Nephron progenitor cell (in vitro differentiated cells): ENCODE data around the gene PPP1R9A.

Experiments
- DNase-seq: peaks from one replicate; pipeline ENCODE4 v3.0.0; 2021
- H3K27ac Mint-ChIP-seq: 2 replicates; pipeline ENCODE4 v1.8.0; 2021; ENCODE audit warnings: mild to moderate bottlenecking, moderate library complexity, mixed read lengths
- H3K27me3 Mint-ChIP-seq: 2 replicates; pipeline ENCODE4 v1.8.0; 2021; ENCODE audit warnings: mild to moderate bottlenecking, low read depth, mixed read lengths; ENCODE audit not compliant: poor library complexity
- H3K36me3 Mint-ChIP-seq: 2 replicates; pipeline ENCODE4 v1.8.0; 2021; ENCODE audit warnings: low read depth, mixed read lengths
- H3K4me1 Mint-ChIP-seq: 2 replicates; pipeline ENCODE4 v1.8.0; 2021; ENCODE audit warnings: mixed read lengths
- H3K4me3 Mint-ChIP-seq: 2 replicates; pipeline ENCODE4 v1.8.0; 2021; ENCODE audit warnings: mild to moderate bottlenecking, moderate library complexity, mixed read lengths
- H3K9me3 Mint-ChIP-seq: 2 replicates; pipeline ENCODE4 v1.8.0; 2021; ENCODE audit warnings: mild to moderate bottlenecking, moderate library complexity, mixed read lengths
- TF ChIP-seq, protein P1 (sequence below): fragments of 200-600 bp; sonication (generic); IDR thresholded peaks from 2 replicates; pipeline ENCODE4 v1.5.0; 2021; ENCODE audit warnings: antibody characterized with exemption

Gene PPP1R9A

DNA sequence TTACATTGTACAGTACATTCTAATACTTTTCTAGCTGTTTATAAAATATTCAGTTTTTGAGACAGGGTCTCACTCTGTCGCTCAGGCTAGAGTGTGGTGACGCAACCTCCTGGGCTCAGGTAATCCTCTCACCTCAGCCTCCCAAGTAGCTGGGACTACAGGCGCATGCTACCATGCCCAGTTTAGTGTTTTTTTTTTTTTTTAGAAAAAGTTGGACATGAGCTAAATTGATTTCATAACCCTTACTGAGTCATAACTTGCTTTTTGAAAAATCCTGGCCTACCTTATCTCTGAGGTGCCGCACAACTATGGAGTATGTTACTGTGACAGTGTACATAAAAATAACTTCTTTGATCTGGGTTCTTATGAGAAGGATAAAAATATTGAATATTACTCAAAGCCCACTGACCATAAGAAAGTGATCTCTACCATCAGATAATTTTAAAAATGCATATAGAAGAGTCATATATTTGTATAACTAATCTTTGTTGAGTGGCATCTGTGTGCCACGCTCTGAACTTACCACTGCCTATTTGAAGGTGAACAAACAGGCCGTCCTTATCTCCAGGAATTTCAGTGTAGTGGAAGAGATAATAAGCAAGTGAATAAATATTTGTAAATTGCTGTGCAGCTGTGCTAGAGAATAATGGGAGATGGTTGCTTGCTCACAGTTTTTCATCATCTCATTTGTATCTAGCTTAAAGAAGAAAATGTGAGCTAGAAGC, 73.2 kb downstream of the PPP1R9A start:
- peaks cover 24% of the 10 kb centered on the region for H3K9me3 Mint-ChIP-seq
- DNase-seq, result no peak
- peaks cover 22% of the 10 kb centered on the region for H3K36me3 Mint-ChIP-seq
- H3K27me3 Mint-ChIP-seq, result no peaks in the 10 kb centered on the region
- H3K4me3 Mint-ChIP-seq, result no peak overlapping the region
- no peak overlapping the region for H3K27ac Mint-ChIP-seq
- peaks cover 5% of the 10 kb centered on the region for H3K4me1 Mint-ChIP-seq
- TF ChIP-seq, protein P1, sequence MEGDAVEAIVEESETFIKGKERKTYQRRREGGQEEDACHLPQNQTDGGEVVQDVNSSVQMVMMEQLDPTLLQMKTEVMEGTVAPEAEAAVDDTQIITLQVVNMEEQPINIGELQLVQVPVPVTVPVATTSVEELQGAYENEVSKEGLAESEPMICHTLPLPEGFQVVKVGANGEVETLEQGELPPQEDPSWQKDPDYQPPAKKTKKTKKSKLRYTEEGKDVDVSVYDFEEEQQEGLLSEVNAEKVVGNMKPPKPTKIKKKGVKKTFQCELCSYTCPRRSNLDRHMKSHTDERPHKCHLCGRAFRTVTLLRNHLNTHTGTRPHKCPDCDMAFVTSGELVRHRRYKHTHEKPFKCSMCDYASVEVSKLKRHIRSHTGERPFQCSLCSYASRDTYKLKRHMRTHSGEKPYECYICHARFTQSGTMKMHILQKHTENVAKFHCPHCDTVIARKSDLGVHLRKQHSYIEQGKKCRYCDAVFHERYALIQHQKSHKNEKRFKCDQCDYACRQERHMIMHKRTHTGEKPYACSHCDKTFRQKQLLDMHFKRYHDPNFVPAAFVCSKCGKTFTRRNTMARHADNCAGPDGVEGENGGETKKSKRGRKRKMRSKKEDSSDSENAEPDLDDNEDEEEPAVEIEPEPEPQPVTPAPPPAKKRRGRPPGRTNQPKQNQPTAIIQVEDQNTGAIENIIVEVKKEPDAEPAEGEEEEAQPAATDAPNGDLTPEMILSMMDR, result no peak

DNA sequence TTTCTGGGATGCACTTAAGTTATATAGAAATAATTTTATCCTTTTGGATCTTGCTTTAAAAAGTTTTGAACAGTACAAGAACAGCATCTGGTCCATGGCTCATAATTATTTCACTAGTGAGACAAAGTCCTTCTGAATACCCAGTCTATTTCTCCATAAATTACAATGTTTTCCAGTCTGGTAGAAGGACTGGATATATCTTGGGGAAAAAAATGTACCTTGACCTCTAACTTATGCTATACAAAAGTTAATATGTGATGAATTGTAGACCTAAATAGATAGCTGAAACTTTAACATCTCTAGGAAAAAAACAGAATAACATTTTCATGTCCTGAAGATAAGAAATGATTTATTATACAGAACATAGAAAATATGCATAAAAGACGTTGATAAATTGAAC, 88.5 kb downstream of the PPP1R9A start:
- Mint-ChIP-seq H3K4me3 (no peak overlapping the region), H3K27me3 (no peaks in the 10 kb centered on the region), H3K9me3 (peaks cover 10% of the 10 kb centered on the region), H3K27ac (no peak overlapping the region), H3K36me3 (peaks cover 19% of the 10 kb centered on the region), H3K4me1 (peaks cover 38% of the 10 kb centered on the region)
- no peak for DNase-seq
- TF ChIP-seq, protein P1, result no peak

DNA sequence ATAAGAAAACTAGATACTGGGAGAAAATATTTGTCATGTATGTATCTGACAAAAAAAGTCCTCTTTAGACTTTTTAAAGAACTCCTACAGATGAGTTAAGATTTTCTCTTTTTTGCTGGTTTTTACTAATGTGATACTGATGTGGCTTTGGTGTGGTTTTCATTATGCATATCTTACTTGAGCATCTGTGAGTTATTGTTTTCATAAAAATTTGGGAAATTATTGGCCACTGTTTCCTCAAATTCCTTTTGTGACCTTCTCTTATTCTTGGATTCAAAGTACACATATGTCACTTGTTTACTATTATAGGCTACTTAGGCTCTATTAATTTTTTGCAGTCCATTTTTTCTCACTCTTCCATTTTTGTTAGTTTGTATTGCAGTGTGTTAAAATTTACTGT, 89.0 kb downstream of the PPP1R9A start:
- H3K4me3 Mint-ChIP-seq, result no peak overlapping the region
- TF ChIP-seq, protein P1, result no peak
- H3K9me3 Mint-ChIP-seq, result peaks cover 6% of the 10 kb centered on the region
- no peak overlapping the region for H3K27ac Mint-ChIP-seq
- H3K4me1 Mint-ChIP-seq, result peaks cover 42% of the 10 kb centered on the region
- H3K36me3 Mint-ChIP-seq, result peaks cover 14% of the 10 kb centered on the region
- no peak for DNase-seq
- H3K27me3 Mint-ChIP-seq, result no peaks in the 10 kb centered on the region

DNA sequence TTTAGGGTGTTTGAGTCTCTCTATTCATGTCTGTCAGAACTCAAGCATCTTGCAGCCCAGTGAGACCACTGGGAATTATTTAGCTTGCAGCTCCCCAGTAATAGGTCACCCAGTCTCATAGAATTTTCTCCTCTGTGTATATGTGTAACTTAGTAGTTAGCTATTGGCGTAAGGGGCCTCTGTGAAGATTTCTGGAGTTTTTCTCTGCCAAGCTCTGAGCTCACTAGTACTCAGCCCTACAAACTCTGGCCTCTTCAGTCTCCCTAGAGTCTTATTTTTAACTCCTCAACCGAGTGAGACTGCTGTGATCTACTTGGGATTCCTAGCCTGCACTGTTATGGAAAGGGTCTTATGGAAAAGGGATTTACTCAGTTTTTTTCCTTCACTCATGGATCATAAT, 90.2 kb downstream of the PPP1R9A start:
- peaks cover 50% of the 10 kb centered on the region for H3K4me1 Mint-ChIP-seq
- H3K27me3 Mint-ChIP-seq, result peaks cover 2% of the 10 kb centered on the region
- H3K27ac Mint-ChIP-seq, result peak overlapping the region; percentile 91
- peaks cover 13% of the 10 kb centered on the region for H3K36me3 Mint-ChIP-seq
- DNase-seq, result no peak
- peaks cover 4% of the 10 kb centered on the region for H3K9me3 Mint-ChIP-seq
- TF ChIP-seq, protein P1, result no peak
- no peak overlapping the region for H3K4me3 Mint-ChIP-seq

DNA sequence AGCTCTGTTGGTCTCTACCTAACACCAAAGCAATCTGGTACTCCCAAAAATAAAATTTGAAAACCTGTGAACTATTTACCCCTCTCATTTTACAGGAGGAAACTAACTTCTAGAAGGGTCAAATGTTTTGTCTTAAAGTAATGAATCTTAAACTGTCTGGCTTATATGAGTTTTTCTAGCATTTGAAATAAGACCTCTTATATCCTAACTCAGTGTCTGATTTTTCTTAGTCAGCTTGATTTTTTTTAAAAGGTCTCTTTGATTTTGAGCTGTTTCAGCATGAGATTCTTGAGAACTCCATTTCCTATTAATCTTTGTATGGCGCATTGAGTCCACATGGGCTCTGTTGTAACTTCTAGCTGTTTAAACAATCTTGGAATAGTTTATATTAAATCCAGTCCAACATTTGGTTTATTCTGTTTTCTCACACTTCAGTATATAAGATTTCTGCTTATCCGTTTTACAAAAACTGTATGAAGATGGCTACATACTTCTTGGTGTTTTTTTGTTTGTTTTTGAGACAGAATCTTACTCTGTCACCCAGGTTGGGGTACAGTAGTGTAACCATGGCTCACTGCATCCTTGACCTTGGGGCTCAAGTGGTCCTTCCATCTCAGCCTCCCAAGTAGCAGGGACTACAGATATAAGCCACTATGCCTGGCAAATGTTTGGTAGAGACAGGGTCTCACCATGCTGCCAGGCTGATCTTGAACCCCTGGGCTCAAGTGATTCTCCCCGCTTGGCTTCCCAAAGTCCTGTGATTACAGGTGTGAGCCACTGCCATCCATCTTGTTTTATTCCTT, 91.1 kb downstream of the PPP1R9A start:
- Mint-ChIP-seq H3K27me3 (peaks cover 2% of the 10 kb centered on the region), H3K27ac (peak overlapping the region; percentile 51), H3K36me3 (peaks cover 13% of the 10 kb centered on the region), H3K9me3 (peaks cover 4% of the 10 kb centered on the region), H3K4me3 (no peak overlapping the region), H3K4me1 (peaks cover 56% of the 10 kb centered on the region)
- DNase-seq, result no peak
- TF ChIP-seq, protein P1, result no peak
